ENCODE measurements around the gene CYP2C9.

- TF ChIP-seq CTCF (IDR thresholded peaks at IDR 0.05) = no peak
- no peak for TF ChIP-seq POLR2A (IDR thresholded peaks at IDR 0.05)
These were observed 48.0 kb upstream of the CYP2C9 start for GRCh38 chr10:94890264-94891022.
